ENCODE results near the gene HOXA3. TPM values are rescaled to one million over a fixed set of nuclear protein-coding genes. Genes with fewer than 3 reads are reported as not detected.

The HOXA3 gene
- total and polyA plus RNA-seq, 2 of the 8 experiments (the other 6 are each of a cell fraction or from before 2014, with no cell fraction given), result not detected

DNA sequence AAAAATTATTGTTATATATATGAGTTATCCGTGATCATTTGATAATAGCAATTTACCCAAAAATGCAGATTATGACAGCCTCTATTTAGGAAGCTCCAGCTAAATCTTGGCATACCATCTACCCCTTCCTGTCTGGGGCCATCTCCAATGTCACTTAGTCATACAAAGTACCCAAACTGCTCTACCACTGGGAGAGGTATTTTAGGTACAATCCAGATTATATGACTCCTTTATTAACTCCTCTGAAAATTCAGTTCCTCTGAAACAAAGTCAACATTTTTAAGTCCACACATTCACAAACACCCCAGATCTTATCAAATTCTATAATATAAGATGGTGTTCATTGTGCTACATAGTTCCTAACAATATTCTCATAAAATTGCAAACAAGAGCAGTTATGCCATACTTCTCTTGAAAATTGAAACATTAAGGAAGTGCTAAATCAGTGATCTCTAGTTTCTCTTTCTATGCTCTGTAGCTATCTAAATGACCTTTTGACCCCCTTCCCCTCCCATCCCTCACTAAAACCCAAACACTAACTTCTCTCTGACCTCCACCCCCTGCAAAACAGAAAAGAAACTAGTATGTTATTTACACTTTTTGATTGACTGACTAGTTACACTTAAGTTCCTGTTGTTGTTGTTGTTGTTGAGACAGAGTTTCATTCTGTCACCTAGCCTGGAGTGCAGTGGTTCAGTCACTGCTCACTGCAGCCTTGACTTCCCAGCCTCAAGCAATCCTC lies 73.0 kb downstream of the HOXA3 start (continued):
- TF ChIP-seq, protein P1, sequence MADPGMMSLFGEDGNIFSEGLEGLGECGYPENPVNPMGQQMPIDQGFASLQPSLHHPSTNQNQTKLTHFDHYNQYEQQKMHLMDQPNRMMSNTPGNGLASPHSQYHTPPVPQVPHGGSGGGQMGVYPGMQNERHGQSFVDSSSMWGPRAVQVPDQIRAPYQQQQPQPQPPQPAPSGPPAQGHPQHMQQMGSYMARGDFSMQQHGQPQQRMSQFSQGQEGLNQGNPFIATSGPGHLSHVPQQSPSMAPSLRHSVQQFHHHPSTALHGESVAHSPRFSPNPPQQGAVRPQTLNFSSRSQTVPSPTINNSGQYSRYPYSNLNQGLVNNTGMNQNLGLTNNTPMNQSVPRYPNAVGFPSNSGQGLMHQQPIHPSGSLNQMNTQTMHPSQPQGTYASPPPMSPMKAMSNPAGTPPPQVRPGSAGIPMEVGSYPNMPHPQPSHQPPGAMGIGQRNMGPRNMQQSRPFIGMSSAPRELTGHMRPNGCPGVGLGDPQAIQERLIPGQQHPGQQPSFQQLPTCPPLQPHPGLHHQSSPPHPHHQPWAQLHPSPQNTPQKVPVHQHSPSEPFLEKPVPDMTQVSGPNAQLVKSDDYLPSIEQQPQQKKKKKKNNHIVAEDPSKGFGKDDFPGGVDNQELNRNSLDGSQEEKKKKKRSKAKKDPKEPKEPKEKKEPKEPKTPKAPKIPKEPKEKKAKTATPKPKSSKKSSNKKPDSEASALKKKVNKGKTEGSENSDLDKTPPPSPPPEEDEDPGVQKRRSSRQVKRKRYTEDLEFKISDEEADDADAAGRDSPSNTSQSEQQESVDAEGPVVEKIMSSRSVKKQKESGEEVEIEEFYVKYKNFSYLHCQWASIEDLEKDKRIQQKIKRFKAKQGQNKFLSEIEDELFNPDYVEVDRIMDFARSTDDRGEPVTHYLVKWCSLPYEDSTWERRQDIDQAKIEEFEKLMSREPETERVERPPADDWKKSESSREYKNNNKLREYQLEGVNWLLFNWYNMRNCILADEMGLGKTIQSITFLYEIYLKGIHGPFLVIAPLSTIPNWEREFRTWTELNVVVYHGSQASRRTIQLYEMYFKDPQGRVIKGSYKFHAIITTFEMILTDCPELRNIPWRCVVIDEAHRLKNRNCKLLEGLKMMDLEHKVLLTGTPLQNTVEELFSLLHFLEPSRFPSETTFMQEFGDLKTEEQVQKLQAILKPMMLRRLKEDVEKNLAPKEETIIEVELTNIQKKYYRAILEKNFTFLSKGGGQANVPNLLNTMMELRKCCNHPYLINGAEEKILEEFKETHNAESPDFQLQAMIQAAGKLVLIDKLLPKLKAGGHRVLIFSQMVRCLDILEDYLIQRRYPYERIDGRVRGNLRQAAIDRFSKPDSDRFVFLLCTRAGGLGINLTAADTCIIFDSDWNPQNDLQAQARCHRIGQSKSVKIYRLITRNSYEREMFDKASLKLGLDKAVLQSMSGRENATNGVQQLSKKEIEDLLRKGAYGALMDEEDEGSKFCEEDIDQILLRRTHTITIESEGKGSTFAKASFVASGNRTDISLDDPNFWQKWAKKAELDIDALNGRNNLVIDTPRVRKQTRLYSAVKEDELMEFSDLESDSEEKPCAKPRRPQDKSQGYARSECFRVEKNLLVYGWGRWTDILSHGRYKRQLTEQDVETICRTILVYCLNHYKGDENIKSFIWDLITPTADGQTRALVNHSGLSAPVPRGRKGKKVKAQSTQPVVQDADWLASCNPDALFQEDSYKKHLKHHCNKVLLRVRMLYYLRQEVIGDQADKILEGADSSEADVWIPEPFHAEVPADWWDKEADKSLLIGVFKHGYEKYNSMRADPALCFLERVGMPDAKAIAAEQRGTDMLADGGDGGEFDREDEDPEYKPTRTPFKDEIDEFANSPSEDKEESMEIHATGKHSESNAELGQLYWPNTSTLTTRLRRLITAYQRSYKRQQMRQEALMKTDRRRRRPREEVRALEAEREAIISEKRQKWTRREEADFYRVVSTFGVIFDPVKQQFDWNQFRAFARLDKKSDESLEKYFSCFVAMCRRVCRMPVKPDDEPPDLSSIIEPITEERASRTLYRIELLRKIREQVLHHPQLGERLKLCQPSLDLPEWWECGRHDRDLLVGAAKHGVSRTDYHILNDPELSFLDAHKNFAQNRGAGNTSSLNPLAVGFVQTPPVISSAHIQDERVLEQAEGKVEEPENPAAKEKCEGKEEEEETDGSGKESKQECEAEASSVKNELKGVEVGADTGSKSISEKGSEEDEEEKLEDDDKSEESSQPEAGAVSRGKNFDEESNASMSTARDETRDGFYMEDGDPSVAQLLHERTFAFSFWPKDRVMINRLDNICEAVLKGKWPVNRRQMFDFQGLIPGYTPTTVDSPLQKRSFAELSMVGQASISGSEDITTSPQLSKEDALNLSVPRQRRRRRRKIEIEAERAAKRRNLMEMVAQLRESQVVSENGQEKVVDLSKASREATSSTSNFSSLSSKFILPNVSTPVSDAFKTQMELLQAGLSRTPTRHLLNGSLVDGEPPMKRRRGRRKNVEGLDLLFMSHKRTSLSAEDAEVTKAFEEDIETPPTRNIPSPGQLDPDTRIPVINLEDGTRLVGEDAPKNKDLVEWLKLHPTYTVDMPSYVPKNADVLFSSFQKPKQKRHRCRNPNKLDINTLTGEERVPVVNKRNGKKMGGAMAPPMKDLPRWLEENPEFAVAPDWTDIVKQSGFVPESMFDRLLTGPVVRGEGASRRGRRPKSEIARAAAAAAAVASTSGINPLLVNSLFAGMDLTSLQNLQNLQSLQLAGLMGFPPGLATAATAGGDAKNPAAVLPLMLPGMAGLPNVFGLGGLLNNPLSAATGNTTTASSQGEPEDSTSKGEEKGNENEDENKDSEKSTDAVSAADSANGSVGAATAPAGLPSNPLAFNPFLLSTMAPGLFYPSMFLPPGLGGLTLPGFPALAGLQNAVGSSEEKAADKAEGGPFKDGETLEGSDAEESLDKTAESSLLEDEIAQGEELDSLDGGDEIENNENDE (IDR thresholded peaks at IDR 0.05; ENCODE audit: insufficient replicate concordance, low read length), result no peak
- no peak for TF ChIP-seq EGR1 (IDR thresholded peaks at IDR 0.05; ENCODE audit: borderline replicate concordance, low read depth, low read length)
- no peak for TF ChIP-seq CTBP2 (IDR thresholded peaks at IDR 0.05; ENCODE audit: borderline replicate concordance, insufficient read depth, insufficient read length, low read length)
- no peak for TF ChIP-seq NANOG (IDR thresholded peaks at IDR 0.05; ENCODE audit: insufficient read depth, low read depth, low read length, poor library complexity, severe bottlenecking)
- no peak for TF ChIP-seq JUN (IDR thresholded peaks at IDR 0.05; ENCODE audit: low read depth, low read length)
